Prostate gland (tissue), 2 donors: Measurements from ENCODE around the gene LIPF.

ENCODE experiments used
- CTCF ChIP-seq, 4 experiments: fragments of 200-600 bp in 2 of 4; fragments of 450-650 bp in 2 of 4; sonication (generic) in 2 of 4; IDR thresholded peaks; 1 replicate in 3 of 4; 2 replicates in 1 of 4; pipeline ENCODE4 v1.5.1; 2016 to 2019; ENCODE audit warnings: antibody characterized with exemption in 4 of 4, mild to moderate bottlenecking in 2 of 4, moderate library complexity in 2 of 4
- POLR2A ChIP-seq: fragments of 450-650 bp; IDR thresholded peaks from one replicate; pipeline ENCODE4 v1.6.1; 2016; ENCODE audit warnings: antibody characterized with exemption, mild to moderate bottlenecking

GRCh38 chr10:88640186-88640585, 24.1 kb upstream of the LIPF start:
- TF ChIP-seq CTCF (IDR thresholded peaks at IDR 0.05) (no peak), POLR2A (no peak)
